NCI-H146 treated with DMSO at 0.1 percent for 48 hours (cell line): ENCODE data around the gene MYH10.
"Not testable (repeated sequence)": the region's sequence is repeated elsewhere in the genome, so short reads cannot be mapped to it uniquely, and the experiment has no call there.

ENCODE experiments used
- DNase-seq: peaks from one replicate; lab custom pipeline; 2025; ENCODE audit not compliant: unreplicated experiment; lab: John Stamatoyannopoulos, UW

Gene MYH10

DNA sequence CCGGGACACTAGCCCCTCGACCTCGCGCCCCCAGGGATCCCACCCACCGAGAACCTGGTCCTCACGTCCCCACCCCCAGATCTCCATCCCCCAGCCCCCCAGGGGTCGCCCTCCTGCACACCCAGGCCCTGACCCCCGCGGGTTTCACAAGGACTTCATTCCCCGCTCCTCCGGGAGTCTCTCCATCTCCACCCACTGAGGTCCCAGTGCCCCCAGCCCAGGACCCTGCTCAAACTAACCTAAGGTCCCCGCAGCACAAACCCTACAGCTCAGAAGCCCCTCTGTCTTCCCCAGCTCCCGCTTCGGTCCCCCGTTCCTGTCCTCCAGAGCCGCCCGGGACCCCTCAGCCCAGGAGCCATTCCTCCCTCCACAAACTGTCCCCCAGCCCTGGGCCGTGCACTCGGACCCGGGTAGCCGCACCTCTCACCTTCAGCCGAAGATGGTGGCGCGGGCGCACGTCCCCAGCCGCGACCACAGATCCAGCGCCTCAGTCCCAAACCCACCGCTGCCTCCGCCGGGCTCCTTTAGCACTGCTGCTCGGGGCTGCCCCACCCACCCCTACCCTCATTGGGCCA, at the start of gene MYH10:
MYH10 (minus strand) TSS at position 499 of the 575 bp plus-strand sequence. CDS start 7,479 bp downstream, outside the sequence.
- no peak for DNase-seq

DNA sequence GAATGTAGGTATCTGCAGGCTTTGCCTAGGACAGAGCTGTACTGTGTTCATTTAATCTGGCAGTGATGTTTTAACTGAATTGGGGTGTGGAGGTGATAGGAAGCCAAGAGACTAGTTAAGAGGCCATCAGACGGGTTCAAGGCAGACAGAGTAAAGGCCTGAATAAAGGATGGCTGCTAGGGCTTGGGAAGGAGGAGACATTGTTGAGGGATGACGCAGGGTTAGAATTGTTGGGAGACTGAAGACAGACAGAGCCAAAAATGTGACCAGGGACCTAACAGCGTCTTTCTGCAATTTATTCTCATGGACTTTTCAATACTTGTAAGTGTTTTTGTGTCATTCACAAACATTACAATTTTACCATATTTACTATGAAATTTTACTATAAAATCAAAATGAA, 48.6 kb upstream of the MYH10 start:
- no peak for DNase-seq

DNA sequence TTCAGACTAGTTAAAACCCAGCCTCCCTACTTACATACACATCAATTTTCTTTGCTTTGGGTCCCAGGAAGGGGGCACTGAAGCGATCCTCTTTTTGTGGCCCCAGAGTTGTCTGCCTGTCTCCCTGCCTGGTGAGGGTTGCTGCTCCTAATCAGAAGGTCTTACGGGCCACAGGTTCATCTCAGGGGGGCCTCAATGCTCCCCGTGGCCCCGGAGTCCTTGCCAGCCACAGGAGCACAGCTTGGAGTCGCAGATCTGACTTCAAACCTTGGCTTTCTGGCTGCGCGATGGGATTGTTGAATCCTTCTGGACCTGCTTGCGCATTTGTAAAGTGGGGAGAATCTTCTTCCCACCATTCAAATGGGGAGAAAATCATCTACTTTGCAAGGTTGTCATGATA, 44.8 kb upstream of the MYH10 start:
- no peak for DNase-seq

DNA sequence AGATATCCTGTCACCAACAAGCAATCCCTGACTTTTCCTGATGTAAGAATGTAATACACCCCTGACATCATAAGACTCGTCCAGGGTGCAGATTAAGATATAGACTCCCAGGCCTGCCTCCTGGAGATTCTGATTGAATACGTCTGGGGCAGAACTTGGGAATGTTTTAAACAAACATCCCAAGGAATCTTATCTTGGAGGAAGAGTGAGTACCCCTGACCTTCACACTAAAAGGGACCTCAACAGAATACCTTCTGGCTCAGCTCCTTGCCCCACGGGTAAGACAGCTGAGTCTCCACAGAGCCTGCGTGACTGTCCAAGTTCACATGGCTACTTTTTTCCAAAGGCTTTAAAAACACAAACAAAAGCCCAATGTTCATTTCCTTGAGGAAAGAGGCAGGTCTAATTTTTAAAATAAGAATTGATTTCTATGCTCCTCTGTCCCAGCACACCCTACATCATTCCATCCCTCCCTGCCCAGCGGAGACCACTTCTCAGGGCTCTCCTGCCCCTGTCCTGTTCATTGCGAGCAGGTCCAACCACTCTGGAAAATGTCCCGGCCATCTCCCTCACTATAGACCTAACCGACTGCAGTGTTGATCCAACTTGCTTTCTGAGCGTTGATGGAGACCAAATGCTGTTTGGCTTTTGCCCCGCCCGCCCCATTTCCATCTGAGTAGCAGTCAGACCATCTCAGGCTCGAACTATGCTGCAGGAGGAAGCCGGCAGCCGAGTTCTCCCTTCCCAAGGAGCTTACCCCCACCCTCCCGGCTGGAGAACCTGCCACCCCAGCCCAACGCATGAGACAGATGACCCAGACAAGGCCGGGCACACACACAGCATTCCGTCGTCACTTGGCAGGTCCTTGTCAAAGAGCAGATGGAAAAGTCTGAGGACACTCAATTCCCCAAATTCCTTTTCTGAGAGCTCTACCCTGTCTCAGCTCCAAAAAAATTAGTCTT, 44.1 kb upstream of the MYH10 start:
- no peak for DNase-seq

DNA sequence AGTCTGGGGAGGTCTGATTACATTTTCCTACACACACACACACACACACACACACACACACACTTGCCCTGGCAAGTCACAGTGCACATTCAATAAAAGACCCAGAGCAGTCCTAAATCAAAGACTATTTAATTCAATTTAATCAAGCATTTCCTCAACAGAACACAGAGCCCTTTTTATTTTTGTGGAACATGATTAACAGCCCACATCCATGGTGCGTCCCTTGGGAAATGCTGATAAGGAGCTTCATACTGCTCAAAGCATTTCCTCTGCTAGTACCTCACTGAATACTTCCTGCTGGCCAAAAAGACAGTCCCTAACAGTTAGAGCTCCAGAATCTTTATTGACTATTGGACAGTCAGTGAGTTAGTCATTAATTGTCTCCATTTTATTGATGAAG, 43.1 kb upstream of the MYH10 start:
- no peak for DNase-seq

DNA sequence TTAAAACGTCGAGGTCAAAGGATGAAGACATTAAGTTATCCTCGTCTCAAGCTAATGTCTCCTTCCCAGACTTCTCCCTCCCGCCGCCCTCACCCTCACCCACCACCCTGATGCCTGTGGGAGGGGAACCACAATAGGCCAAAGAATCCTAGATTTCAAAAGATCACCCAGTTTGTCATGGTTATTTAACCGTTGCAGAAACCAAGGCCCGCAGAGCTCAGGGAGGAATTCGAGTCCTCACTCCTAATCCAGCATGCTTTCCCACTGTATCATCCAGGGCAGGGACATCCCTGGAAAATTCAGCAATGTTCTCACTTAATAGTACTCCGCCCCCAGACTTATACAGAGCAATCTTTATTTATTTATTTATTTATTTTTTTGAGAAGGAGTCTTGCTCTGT, 41.8 kb upstream of the MYH10 start:
- DNase-seq: no peak

DNA sequence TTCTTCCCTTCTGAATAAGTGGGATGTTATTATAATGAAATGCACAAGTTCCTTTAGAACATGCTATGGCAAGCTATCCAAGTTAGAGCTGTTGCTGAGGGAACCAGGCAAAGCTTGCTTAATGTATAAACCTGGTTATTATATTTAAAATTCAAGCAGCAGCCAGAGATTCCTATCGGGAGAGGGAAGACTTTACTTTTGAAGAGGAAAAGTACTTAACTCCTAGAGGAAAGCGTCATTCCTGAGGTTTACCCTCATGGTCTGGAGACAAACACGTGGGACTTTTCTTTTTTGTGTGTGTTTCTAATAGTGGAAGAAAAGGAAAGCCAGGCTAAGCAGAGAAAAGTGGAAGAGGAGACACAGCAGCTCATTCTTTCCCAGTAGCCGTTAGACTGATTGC, 39.9 kb upstream of the MYH10 start:
- no peak for DNase-seq

DNA sequence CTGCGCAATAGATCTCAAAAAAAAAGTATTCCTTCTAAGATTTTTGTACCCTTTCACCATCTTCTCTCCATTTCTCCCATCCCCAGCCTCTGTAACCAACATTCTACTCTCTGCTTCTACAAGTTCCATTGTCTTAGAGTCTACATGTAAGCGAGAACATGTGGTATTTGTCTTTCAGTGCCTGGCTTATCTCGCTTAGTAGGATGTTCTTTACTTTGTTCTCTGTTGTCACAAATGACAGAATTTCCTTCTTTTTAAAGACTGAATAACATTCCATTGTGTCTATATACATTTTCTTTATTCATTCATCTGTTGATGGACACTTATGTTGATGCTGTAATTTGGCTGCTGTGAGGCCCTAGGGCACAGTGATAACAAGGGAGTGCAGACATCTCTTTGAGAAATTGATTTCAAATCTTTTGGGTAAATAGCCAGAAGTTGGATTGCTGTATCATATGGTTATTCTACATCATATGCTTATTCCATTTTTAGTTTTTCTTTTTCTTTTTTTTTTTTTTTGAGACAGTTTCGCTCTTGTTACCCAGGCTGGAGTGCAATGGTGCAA, 37.7 kb upstream of the MYH10 start:
- no peak for DNase-seq

DNA sequence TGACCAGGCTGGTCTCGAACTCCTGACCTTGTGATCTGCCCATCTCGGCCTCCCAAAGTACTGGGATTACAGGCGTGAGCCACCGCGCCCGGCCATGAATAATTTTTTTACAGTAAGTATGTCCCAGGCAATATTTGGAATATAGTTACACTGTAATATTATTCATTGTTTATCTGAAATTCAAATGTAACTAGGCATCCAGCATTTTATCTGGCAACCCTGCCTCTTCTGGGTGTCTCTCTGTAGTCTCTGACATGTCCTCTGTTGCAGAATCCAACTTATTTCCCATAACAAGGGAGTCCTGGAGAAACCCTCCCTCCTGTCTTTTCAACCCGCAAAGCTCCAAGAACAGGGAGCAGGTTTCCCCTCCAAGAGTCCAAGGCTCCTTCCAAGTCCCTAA, 36.9 kb upstream of the MYH10 start:
- DNase-seq: no peak

DNA sequence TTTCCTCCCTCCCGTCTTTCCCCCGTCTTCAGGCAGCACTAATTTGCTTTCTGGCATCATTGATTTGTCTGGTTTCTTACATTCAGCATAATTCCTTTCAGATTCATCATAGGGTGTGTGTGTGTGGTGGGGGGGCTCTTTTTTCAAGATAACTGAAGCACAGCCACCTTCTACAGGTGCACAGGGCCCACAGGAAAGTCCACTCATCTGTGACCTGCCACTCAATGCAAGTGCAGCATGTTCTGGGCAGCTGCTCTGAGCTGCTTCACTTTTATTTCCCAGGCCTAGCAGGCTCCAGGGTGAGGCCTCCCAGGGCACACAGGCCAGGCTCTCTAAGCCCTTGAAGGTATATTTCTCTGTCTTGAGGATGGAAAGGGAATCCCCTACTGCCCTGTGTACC, 35.2 kb upstream of the MYH10 start:
- no peak for DNase-seq

DNA sequence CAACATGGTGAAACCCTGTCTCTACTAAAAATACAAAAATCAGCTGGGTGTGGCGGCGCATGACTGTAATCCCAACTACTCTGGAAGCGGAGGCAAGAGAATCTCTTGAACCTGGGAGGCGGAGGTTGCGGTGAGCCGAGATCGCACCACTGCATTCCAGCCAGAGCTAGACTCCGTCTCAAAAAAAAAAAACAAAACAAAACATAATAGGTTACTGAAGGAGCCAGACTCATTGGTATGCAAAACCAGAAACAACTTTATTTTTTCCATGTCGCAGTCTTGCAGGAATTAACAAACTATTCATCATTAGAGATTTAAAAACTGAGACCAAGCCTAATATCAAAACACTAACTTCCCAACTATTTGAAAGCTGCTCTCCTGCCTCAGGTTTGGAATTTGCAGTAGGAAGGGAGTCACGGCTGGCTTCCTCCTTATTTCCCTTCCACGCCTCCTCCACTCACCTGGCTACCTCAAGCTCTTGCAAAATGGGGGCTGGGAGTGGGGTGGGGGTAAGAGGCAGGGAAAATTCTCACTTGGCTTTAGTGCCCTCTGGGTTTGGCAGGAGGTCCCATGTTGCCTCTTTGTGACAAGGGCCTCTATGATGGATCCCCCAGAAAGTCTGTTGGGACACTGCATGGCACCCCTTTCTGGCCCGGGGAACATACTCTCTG, 34.1 kb upstream of the MYH10 start:
- DNase-seq: no peak

DNA sequence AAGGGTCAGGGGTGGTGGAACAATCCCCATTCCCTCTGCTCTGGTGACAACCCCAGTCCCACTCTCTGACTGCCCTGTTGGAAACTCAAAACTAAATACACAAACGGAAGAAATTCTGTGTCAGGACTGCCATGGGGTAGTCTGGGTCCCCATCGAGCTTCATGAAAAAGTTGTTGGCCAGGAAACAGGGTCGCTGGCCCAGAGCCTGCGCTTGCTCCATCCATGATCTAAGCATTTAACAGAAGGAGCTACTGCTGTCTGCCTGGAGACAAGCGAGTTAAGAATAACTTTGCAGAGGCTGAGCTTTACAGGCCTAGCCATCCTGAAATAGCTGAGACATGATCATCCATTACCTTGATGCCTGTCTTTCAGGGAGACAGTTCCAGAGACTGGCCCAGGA, 32.4 kb upstream of the MYH10 start:
- DNase-seq: no peak

DNA sequence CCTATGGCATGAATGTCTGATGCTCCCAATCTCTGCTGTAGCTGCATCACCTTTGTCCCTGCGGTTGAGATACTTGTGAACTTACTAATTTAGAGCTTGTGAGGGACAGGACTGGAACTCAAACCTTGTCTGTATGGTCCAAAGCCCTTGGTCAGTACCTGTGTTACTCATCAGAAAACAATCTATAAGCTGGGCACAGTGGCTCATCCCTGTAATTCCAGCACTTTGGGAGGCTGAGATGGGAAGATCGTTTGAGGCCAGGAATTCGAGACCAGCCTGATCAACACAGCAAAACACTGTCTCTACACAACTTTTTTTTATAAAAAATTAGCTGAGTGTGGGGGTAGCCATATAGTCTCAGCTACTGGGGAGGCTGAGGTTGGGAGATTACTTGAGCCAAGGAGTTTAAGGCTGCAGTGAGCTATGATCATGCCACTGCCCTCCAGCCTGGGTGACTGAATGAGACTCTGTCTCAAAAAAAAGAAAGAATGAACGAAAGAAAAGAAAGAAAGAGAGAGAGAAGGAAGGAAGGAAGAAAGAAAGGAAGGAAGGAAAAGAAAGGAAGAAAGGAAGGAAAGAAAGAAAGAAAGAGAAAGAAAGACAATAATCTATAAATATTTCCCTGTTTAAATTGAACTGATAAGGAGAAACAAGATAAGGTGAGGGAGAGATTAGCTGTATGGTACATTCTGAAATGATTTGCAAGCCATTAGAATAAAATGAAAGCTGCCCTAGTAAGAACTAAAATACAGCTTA, 31.7 kb upstream of the MYH10 start:
- no peak for DNase-seq

DNA sequence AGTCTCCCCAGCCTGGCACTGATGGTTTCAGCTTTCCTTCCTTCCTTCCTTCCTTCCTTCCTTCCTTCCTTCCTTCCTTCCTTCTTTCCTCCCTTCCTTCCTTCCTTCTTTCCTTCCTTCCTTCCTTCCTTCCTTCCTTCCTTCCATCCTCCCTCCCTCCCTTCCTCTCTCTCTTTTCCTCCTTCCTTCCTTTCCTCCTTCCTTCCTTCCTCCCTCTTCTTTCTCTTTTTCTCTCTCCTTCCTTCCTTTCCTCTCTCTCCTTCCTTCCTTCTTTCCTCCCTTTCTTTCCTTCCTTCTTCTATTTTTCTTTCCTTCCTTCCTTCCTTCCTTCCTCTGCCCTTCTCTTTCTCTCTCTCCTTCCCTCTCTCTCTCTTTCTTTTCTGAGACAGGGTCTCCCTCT, 30.2 kb upstream of the MYH10 start:
- not testable (repeated sequence) for DNase-seq

DNA sequence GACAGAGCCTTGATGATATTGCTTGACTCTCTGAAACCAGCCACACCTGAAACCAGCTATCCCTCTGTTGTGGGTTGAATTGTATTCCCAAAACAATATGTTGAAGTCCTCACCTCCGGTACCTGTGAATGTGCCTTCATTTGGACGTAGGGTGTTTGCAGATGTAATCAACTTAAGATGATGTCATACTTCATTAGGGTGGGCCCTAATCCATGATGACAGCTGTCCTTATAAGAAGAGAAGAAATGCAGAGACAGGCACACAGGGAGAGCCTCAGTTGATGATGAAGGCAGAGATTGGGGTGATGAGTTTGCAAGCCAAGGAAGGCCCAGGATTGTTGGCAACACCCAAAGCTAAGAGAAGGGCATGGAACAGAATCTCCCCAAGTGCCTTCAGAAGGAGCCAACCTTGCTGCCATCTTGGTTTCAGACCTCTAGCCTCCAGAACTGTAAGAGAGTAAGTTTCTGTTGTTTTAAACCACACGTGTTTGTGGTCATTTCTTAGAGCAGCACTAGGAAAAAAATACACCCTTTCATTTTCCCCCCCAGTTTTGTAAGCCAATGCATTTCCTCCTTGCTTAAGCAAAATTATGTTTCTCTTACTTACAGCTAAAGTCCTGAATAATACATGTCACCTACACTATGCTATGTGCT, 29.4 kb upstream of the MYH10 start:
- DNase-seq: no peak

DNA sequence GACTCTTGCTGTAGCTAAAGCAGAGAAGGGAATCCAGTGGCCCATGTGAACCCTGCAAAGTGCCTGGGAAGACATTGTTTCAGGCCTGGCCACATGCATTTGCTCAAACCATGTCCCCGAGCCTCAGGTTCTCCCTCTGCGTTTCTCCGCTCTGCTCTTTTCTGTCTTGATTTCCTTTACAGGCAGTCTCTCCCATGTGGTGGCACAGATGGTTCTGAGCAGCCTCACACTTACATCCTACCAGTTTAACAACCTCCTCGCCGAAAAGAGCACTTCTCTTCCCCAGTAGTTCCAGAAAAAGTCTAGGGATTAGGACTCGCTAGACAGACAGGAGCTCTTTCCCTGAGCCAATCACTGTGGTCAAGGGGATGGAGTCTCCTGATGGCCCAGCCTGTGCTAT, 28.3 kb upstream of the MYH10 start:
- DNase-seq: no peak

DNA sequence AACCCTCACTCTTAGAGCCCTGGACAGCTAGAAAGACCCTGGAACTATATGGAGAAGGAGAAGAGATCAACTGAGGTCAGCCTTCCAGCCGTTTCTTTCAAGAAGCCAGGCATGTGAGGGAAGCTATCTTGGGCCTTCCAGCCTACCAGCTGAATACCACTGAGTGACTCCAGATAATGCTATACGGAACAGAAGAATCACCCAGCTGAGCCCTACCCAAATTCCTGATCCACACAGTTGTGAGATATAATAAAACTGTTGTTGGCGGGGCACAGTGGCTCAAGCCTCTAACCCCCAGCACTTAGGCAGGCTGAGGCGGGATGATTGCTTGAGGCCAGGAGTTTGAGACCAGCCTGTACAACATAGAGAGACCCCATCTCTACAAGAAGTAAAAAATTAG, 26.2 kb upstream of the MYH10 start:
- DNase-seq: no peak

DNA sequence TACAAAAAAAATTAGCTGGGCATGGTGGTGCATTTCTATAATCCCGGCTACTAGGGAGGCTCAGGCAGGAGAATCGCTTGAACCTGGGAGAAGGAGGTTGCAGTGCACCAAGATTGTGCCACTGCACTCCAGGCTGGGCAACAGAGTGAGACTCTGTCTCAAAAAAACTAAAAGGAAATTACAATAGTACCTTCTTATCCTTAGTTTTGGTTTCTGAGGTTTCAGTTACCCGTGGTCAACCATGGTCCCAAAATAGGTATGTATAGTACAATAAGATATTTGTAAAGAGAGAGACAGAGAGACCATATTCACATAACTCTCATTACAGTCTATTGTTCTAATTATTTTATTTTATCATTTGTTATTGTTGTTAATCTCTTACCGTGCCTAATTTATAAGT, 24.3 kb upstream of the MYH10 start:
- no peak for DNase-seq

DNA sequence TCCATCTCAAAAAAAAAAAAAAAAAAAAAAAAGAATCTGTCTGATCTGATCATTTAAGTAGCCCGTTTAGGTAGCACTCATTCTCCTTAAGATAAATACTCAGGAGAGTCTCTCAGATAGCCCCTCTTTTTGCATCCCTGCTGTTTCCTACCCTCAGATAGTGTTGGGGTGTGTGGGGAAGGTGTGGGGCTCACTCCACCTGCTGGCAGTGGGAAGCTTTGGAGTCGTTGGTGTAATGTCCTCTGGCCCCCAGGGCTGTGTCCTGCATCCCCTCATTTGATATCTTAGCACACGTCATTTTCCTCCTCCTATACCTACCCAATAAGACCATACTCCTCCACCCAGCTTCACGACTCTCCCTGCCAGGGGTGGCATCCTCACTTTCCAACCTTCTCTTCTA, 20.5 kb upstream of the MYH10 start:
- DNase-seq: no peak

DNA sequence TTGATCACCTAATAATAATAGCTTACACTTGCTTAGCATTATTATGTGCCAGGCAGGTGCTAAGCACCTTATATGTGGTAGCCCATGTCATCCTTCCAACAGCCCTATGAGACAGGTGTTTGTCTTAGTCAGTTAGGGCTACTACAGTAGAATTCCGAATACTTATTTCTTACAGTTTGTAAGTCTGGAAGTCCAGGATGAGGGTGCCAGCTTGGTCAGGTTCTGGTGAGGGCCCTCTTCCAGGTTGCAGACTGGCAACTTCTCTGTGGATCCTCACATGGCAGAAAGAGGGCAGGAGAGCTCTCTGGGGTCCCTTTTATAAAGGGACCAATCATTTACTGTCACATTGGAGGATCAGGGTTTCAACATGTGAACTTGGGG, 19.6 kb upstream of the MYH10 start:
- no peak for DNase-seq
